ENCODE data around the gene MT3.

- TF ChIP-seq POLR2AphosphoS5 (IDR thresholded peaks at IDR 0.05; ENCODE audit: low read depth) (no peak), CTCF (IDR thresholded peaks at IDR 0.05; ENCODE audit: insufficient read depth, low read length) (peak; percentile 21)
Observed at GRCh38 chr16:56603589-56603988, 14.3 kb downstream of the MT3 start.
